Posterior vena cava (tissue), 2 donors: ENCODE measurements around the gene TMEM108. TPM values are rescaled to one million over a fixed set of nuclear protein-coding genes. Genes with fewer than 3 reads are reported as not detected.

Source experiments
- DNase-seq: peaks from one replicate; pipeline ENCODE4 v3.0.0-alpha.2; 2020; ENCODE audit warnings: low spot score
- intact Hi-C, 2 donors: fragments of 100-400 bp; cut with DNase I; formaldehyde crosslinking; loops; one replicate each; pipeline versions ENCODE4 v1.14.1 to v1.14.2; 2022 to 2023
- total RNA-seq, 2 donors: library from RNA; stranded (reverse); fragmentation: NEBNext Ultra II Directional; extraction: Animal tissue kit (Norgen Biotek cat#: 25700); gene quantifications; one replicate each; pipeline ENCODE4 v1.2.1, GENCODE V29; 2021
- donor health status: DM: yes; HTN: yes; CAD: no.
- donor health status: DM: yes; HTN: yes; CAD: no.

TMEM108 gene
- total RNA-seq, 2 donors from 2014 or later: 2.1 to 2.8 TPM

GRCh38 chr3:133049491-133049890 lies 11.3 kb downstream of the TMEM108 start:
- no peak for DNase-seq
- intact Hi-C loops: no loop called here

DNA sequence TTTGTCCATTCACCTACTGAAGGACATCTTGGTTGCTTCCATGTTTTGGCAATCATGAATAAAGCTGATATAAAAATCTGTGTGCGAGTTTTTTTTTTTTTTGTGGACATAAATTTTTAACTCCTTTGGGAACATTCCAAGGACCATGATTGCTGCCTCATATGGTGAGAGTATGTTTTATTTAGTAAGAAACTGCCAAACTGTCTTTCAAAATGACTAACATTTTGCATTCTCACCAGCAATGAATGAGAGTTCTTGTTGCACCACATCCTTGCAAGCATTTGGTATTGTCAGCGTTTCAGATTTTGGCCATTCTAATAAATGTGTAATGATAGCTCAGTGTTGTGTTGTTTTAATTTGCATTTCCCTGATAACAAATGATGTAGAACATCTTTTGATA lies 12.7 kb downstream of the TMEM108 start:
- DNase-seq: no peak
- intact Hi-C loops: no loop called here

DNA sequence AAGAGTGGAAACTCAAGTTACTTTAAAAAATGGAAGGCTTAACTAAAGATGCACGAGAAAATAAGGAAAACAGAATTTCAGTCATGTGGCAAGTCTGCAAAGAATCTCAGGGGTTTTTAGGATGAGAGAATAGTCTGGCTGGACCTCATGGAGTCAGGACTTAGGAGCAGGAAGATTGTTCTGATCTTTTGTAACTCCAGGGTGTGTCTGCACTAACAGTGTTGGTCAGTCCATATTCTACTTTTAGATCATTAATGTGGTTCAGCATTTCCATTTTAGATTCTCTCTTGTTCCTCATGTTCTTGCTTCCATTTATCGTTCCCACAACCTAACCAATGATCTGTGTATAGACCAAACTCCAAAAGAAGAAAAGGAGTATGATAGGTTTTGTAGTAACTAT lies 15.3 kb downstream of the TMEM108 start:
- intact Hi-C loops: no loop called here
- DNase-seq: no peak

GRCh38 chr3:133054586-133054985 lies 16.4 kb downstream of the TMEM108 start:
- DNase-seq: no peak
- intact Hi-C loops: no loop called here

- DNase-seq: no peak
- intact Hi-C loops: loop anchor here in 1 of 2 donors (1.0 kb wide), 1 partner anchor 27 kb away; no protein-coding TSS in a partner anchor
These were observed 17.1 kb downstream of the TMEM108 start for GRCh38 chr3:133055339-133055738.

DNA sequence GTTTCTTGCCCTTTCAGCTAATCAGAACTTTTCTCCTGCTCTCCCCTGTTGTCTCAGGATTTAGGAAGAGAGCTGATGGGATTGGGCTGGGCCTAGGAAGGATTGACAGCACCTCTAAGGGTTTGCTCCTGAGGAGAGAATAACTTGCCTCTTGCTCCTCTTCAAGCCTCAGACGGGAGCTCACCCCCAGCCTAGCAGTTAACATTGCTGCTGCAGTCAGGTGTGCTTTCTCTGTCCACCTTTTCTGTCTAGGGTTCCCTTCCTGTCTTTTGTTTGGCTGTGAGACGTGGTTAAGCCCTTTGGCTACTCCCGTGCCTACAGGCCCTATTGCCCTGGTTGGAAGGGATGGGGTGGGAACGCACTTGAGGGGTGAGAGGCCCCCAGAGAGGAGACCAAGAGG lies 20.1 kb downstream of the TMEM108 start:
- DNase-seq: no peak
- intact Hi-C loops: no loop called here

GRCh38 chr3:133058831-133059230 lies 20.6 kb downstream of the TMEM108 start:
- no peak for DNase-seq
- intact Hi-C loops: no loop called here

DNA sequence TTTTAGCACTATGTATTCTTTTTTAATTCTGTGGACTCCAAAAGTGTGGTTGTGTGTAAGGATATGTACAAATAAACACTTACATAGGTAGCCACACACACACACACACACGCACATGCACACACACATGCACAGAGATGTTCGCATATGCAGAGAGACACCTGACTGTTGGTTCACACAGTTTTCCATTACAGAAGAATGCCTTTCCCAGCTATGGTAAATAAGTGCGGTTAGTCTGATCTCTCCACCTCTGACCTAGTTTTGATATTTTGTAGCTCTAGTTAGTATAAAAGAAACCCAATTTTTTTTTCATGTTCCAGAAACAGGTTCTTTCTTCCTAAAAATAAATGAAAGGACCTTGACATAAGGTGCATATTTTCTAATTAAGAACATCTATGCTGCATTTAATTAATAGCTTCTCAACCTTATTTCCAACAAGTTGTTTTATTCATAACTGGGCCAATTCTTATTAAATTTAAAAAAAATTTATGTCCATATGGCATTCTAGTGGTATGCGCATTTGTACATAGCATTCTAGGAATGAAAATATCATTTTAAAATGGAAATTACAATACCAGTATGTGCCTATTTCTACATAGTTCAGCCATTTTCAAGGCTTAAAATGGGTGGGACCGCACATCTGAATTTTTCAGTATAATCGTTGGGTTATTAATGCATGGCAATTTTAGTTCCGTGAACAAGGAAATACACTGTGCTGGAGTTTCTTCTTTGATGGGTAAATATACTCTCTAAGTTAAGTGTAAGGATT lies 27.2 kb downstream of the TMEM108 start:
- no peak for DNase-seq
- intact Hi-C loops: no loop called here

DNA sequence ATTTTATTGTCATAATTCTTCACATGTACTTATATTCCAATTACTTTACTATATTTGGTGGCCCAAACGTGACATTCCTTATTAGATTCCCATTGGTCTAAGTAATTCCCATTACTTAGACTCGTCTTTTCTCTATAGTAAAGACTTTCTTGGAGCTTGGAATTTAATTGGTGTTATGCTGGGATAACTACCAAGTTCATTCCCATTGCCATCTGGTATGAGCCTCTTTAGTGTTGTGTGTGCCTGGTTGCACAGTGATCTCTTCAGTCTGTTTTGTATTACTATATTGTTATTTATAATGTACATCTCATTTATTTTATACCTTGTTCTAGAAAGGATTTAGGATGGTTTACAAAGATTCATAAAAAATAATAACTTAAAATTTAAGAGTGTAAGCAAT lies 27.8 kb downstream of the TMEM108 start:
- intact Hi-C loops: no loop called here
- DNase-seq: no peak

DNA sequence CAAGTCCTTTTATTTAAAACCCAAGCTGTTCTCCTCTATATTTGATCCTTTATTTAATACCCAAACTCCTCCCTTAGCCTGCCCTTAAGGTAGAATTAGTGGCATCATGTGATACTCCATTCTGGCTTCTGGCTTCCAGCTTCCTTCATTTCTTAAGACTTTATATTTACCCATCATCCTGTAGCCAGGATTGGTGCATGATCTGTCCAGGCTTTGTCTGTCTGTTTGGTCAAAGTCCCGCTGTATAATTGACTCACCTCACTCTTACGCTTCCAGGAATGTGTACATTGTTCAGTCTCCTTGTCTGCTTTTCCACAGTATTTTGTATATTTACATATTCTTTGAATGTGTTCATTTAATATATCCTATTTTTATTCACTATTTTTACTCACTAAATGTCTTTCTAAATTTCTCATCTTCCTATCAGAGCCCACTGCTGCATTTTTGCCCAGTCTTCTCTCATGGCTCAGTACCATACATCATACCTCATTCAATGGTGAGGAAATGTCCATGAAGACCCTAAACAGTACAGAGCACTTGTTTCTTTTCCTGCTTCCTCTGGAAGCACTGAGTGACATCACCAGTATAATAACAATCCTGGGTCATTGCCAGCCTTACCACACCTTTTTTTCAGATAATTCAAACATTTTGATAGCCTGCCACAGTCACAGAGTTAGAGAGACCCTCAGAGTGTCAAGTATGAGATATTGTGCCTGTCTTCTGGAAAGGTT lies 31.5 kb downstream of the TMEM108 start:
- no peak for DNase-seq
- intact Hi-C loops: no loop called here

DNA sequence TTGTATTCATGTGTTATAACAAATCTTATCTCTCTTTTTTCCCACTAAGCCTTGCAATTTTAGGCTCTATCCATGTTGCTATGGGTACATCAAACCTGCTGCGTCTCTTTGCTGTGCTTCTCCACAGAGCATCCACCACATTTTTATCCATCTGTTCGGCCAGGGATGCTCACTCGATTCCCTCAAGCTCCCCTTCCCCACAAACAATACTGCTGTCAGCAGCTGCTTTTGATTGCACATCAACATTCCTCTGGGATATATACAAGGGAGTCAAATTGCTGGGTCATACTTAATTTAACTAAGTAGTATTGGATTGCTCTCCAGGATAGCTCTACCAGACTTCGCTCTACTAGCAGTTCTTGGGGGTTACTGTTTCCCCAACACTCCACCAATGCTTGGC lies 36.8 kb downstream of the TMEM108 start:
- DNase-seq: no peak
- intact Hi-C loops: no loop called here

- intact Hi-C loops: no loop called here
- no peak for DNase-seq
These were observed 39.5 kb downstream of the TMEM108 start for GRCh38 chr3:133077688-133078087.

GRCh38 chr3:133079621-133080020 lies 41.4 kb downstream of the TMEM108 start:
- no peak for DNase-seq
- intact Hi-C loops: no loop called here

GRCh38 chr3:133081016-133081415 lies 42.8 kb downstream of the TMEM108 start:
- no peak for DNase-seq
- intact Hi-C loops: no loop called here

- intact Hi-C loops: no loop called here
- DNase-seq: no peak
These were observed 45.2 kb downstream of the TMEM108 start for GRCh38 chr3:133083395-133083794.

DNA sequence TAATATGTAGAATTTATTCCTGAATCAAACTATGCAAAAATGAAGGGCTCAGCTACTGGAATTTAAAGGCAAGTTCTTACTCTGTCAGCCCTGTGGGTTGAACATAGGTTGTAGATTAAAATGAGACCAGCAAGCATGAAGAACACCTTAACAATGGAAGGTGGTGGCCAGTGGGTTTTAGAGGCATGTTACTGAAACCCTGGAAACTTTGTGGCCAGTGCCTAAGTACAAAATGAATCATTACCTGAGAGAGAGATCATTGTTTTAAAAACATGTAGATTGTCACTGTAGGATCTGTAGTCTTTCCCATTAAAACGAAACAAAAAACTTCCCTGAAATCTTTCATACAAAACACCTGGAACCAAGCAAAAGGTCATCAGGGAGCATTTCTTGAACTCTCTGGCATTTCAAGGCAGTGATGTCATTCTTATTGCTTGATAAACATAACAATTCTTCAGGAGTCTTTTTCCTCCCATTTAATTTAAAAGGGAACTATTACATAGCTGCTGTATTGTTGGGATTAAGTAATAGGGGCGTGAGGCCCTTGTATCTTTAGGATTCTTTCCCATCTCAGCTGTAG lies 51.8 kb downstream of the TMEM108 start:
- no peak for DNase-seq
- intact Hi-C loops: no loop called here

GRCh38 chr3:133092681-133093080 lies 54.5 kb downstream of the TMEM108 start:
- DNase-seq: no peak
- intact Hi-C loops: no loop called here

DNA sequence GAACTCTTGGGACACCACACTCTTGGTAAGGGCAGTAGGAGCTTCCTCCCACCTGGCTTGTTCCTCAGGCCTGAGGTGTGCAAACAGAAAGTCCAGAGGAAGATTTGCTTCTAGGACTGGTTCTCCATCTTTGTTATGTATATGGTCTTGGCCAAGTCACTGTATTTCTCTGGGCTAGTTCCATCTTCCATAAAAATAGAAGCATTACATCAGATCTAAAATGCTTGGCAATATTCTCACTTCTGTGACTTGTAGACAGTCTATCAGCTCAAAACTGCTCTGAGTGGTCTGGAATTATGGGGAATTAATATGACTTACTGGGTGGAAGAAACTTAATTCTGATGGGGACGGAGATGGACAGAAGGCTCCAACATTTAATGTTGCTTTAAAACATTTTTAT lies 55.2 kb downstream of the TMEM108 start:
- DNase-seq: no peak
- intact Hi-C loops: no loop called here

GRCh38 chr3:133096900-133097613 lies 58.9 kb downstream of the TMEM108 start:
- DNase-seq: no peak
- intact Hi-C loops: no loop called here

DNA sequence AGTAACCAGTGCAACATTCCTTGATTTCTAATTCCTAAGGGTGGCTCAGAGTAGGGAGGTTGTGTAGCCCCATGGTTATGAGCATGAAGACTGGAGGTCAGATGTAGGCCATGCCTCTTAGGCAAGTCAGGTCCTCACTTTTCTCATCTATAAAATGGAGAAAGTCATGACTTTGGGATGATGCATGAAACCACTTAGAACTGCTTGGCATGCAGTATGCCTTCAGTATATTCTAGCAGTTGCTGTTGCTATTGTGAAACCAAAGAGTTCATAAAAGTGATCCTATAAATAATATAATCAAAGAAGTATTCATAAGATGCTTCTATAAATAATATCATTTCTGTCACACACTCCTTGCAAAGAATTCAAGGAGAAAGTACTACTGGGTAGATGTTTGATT lies 65.5 kb downstream of the TMEM108 start:
- no peak for DNase-seq
- intact Hi-C loops: no loop called here
